Activated naive CD4-positive, alpha-beta T cell treated with anti-CD3 and anti-CD28 coated beads, Interleukin-2, amount 10 ng/mL, durations not matched to agents 5 hours and 36 hours (primary cell): ENCODE results near the gene TRIM66. TPM values are rescaled to one million over a fixed set of nuclear protein-coding genes. Genes with fewer than 3 reads are reported as not detected.

Experiments used
- total RNA-seq, 2 experiments: library from RNA; stranded (reverse); gene quantifications; one replicate each; pipeline ENCODE4 v1.2.3, GENCODE V29; 2021

TRIM66 gene
- 10 to 100 TPM; 25.5 to 26.0 TPM for total RNA-seq

GRCh38 chr11:8682303-8683114 is at the start of gene TRIM66, which contains the start of gene RPL27A:
Gene TRIM66, minus strand, starts transcription at chr11:8682665. Its CDS starts 10,391 bp downstream, at chr11:8672274.
Gene RPL27A, plus strand, starts transcription at chr11:8682792. Its CDS starts 22 bp downstream, at chr11:8682814.

DNA sequence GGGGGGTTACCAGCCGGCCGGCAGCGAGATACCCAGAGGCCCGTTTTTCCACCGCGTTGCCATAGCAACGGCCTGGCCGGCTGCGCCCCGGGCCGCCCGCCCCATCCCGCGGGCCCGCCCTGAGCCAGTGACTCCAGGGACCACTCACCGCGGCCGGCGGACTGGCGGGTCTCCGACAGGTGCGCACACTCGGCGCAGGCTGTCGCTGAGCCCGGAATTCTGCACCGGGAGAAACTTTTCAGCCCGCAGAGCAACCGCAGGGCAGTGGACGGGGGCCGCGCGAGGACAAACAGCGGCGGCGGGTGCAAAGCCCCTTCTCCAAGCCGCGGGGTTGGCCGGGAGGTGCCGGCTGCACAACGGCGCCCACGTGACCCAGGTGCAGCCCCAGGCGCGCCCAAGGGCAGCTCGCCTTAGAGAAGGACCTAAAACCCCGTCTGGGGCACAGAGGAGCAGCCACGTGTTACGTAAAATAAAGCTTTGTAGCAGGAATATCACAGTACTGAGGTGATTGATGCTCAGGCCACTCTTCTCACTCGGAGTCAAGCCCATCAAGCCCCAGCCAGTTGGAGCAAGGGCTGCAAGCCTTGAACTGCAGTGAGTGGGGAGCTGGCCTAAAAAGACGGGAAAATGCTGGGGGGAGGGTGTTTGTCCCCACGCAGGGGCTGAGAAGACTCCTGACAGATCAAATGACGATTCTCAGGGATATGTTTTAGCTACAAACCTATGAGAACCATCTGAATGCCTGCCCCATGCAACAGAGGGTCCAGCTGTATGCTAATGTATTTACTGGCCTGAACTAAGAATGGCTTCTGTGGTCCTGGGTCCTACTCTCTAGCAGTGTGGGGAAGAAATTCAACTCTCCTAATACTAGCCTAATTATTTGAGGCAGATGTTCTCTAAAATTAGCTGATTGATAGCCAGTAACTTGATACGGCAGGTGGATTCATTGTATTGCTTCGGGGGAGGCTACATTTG is 88.2 kb downstream of the TRIM66 start, which contains the start of gene STK33:
Gene STK33, minus strand, starts transcription at position 294 of the 975 bp plus-strand sequence. CDS start 119,323 bp downstream, outside the sequence.

Other genes with a start within 250 kb of the TRIM66 start
- gene STK33, start 88.4 kb downstream of the TRIM66 start, total RNA-seq: under 1 TPM; 0.53 to 0.83 TPM
- gene RPL27A, start 127 bp upstream of the TRIM66 start, total RNA-seq: 1,000 to 10,000 TPM; 1,296 to 1,299 TPM
- 10 to 100 TPM; 30.1 to 31.4 TPM for gene AKIP1, start 228.5 kb upstream of the TRIM66 start, total RNA-seq